ENCODE data around the gene KIF4A.
"Not testable (repeated sequence)": the region's sequence is repeated elsewhere in the genome, so short reads cannot be mapped to it uniquely, and the experiment has no call there.

The KIF4A gene

DNA sequence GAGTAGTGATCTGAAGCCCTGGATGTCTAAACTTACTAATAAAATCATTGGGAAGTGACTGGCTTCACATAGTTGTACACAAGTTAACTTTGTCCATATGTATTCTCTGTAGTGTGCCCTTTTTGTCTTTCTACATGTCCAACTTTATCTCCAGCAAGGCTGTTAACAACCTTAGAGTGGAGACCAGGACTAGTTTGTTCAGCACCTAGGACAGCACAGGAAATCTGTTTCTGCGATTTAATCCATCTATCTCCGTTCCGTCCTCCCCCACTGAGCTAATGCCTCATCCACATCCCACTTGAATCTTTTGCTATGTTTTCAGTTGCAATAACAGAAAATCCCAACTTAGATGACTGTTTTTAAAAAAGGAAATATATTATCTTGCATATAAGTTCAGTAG lies 25.1 kb upstream of the KIF4A start:
- no peaks in the 10 kb centered on the region for H3K9me3 ChIP-seq (ENCODE audit: control insufficient read depth, insufficient read depth, low read length)
- TF ChIP-seq, protein P1, sequence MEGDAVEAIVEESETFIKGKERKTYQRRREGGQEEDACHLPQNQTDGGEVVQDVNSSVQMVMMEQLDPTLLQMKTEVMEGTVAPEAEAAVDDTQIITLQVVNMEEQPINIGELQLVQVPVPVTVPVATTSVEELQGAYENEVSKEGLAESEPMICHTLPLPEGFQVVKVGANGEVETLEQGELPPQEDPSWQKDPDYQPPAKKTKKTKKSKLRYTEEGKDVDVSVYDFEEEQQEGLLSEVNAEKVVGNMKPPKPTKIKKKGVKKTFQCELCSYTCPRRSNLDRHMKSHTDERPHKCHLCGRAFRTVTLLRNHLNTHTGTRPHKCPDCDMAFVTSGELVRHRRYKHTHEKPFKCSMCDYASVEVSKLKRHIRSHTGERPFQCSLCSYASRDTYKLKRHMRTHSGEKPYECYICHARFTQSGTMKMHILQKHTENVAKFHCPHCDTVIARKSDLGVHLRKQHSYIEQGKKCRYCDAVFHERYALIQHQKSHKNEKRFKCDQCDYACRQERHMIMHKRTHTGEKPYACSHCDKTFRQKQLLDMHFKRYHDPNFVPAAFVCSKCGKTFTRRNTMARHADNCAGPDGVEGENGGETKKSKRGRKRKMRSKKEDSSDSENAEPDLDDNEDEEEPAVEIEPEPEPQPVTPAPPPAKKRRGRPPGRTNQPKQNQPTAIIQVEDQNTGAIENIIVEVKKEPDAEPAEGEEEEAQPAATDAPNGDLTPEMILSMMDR (IDR thresholded peaks at IDR 0.05; ENCODE audit: low read depth, low read length, poor library complexity, severe bottlenecking), result no peak
- no peaks in the 10 kb centered on the region for H3K79me2 ChIP-seq (ENCODE audit: control insufficient read depth, low read length)
- H3K27me3 ChIP-seq (ENCODE audit: control insufficient read depth, low read length), result no peaks in the 10 kb centered on the region
- H3F3A ChIP-seq (ENCODE audit: control insufficient read depth, insufficient read depth), result no peaks in the 10 kb centered on the region
- H3K9me2 ChIP-seq (replicated peaks; ENCODE audit: control insufficient read depth, low read length), result no peaks in the 10 kb centered on the region
- no peaks in the 10 kb centered on the region for H3K36me3 ChIP-seq (ENCODE audit: control insufficient read depth, low read length)
- no peak overlapping the region for H3K4me2 ChIP-seq (ENCODE audit: low read length)
- no peaks in the 10 kb centered on the region for H4K20me1 ChIP-seq (ENCODE audit: control insufficient read depth, insufficient read depth, low read depth, low read length)
- no peak overlapping the region for H3K27ac ChIP-seq (ENCODE audit: low read depth, low read length)
- H3K4me3 ChIP-seq (ENCODE audit: low read length), result no peak overlapping the region
- H3K4me1 ChIP-seq (ENCODE audit: control insufficient read depth, low read length), result no peaks in the 10 kb centered on the region

DNA sequence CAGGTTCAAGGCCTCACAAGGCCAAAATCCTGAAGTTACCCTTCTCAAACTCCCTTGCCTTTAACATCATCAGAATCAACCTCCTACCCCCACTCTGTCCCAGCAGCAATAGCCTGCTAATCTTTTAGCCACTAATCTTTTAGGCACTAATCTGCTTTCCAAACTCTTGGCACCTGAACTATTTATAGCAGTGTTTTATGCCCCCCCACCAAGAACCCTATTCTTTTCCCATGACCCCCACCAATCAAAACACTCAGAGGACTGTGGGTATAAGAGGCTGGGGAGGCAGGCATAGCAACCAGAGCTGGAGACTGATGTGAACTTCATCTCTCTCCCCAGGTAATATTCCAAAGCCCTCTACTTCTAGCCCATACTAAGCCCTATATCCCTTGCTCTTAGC lies 21.9 kb upstream of the KIF4A start, which contains the start of gene ARR3:
Gene ARR3 (plus strand): TSS at position 301 of the 400 bp plus-strand sequence. CDS start 1,052 bp downstream, outside the sequence.
- Histone ChIP-seq H3K27ac (ENCODE audit: low read depth, low read length) (no peak within 1 kb of the TSS), H3F3A (ENCODE audit: control insufficient read depth, insufficient read depth) (no peaks in the 10 kb centered on the region), H3K4me3 (ENCODE audit: low read length) (no peak within 1 kb of the TSS), H4K20me1 (ENCODE audit: control insufficient read depth, insufficient read depth, low read depth, low read length) (no peaks in the 10 kb centered on the region), H3K4me1 (ENCODE audit: control insufficient read depth, low read length) (no peaks in the 10 kb centered on the region), H3K79me2 (ENCODE audit: control insufficient read depth, low read length) (no peaks in the 10 kb centered on the region), H3K27me3 (ENCODE audit: control insufficient read depth, low read length) (no peaks in the 10 kb centered on the region; the same call in 1 of the 2 replicates), H3K9me3 (ENCODE audit: control insufficient read depth, insufficient read depth, low read length) (no peaks in the 10 kb centered on the region), H3K9me2 (replicated peaks; ENCODE audit: control insufficient read depth, low read length) (no peaks in the 10 kb centered on the region), H3K36me3 (ENCODE audit: control insufficient read depth, low read length) (no peaks in the 10 kb centered on the region), H3K4me2 (ENCODE audit: low read length) (no peak within 1 kb of the TSS)
- TF ChIP-seq, protein P1 (IDR thresholded peaks at IDR 0.05; ENCODE audit: low read depth, low read length, poor library complexity, severe bottlenecking), result no peak
- TF ChIP-seq EZH2phosphoT487 (IDR thresholded peaks at IDR 0.05; ENCODE audit: borderline replicate concordance, low read length), result no peak

GRCh38 chrX:70274029-70274428 lies 15.9 kb upstream of the KIF4A start:
- H3K4me3 ChIP-seq (ENCODE audit: low read length); H3K27me3 ChIP-seq (ENCODE audit: control insufficient read depth, low read length); H4K20me1 ChIP-seq (ENCODE audit: control insufficient read depth, insufficient read depth, low read depth, low read length): not testable (repeated sequence)

GRCh38 chrX:70279081-70279480 lies 10.8 kb upstream of the KIF4A start:
- no peaks in the 10 kb centered on the region for H4K20me1 ChIP-seq (ENCODE audit: control insufficient read depth, insufficient read depth, low read depth, low read length)
- H3K27me3 ChIP-seq (ENCODE audit: control insufficient read depth, low read length), result no peaks in the 10 kb centered on the region
- H3K9me3 ChIP-seq (ENCODE audit: control insufficient read depth, insufficient read depth, low read length), result no peaks in the 10 kb centered on the region
- no peak overlapping the region for H3K4me3 ChIP-seq (ENCODE audit: low read length)
- H3K27ac ChIP-seq (ENCODE audit: low read depth, low read length), result no peak overlapping the region
- no peaks in the 10 kb centered on the region for H3K9me2 ChIP-seq (replicated peaks; ENCODE audit: control insufficient read depth, low read length)
- H3K4me1 ChIP-seq (ENCODE audit: control insufficient read depth, low read length), result no peaks in the 10 kb centered on the region
- no peaks in the 10 kb centered on the region for H3K79me2 ChIP-seq (ENCODE audit: control insufficient read depth, low read length)
- no peak for TF ChIP-seq EZH2phosphoT487 (IDR thresholded peaks at IDR 0.05; ENCODE audit: borderline replicate concordance, low read length)
- TF ChIP-seq, protein P1 (IDR thresholded peaks at IDR 0.05; ENCODE audit: low read depth, low read length, poor library complexity, severe bottlenecking), result no peak
- H3F3A ChIP-seq (ENCODE audit: control insufficient read depth, insufficient read depth), result no peaks in the 10 kb centered on the region
- no peaks in the 10 kb centered on the region for H3K36me3 ChIP-seq (ENCODE audit: control insufficient read depth, low read length)
- H3K4me2 ChIP-seq (ENCODE audit: low read length), result no peak overlapping the region

More at GRCh38 chrX:70274029-70274428, 15.9 kb upstream of the KIF4A start:
- H3F3A ChIP-seq (ENCODE audit: control insufficient read depth, insufficient read depth); H3K4me2 ChIP-seq (ENCODE audit: low read length); H3K36me3 ChIP-seq (ENCODE audit: control insufficient read depth, low read length); H3K9me2 ChIP-seq (replicated peaks; ENCODE audit: control insufficient read depth, low read length); H3K9me3 ChIP-seq (ENCODE audit: control insufficient read depth, insufficient read depth, low read length); H3K4me1 ChIP-seq (ENCODE audit: control insufficient read depth, low read length); H3K79me2 ChIP-seq (ENCODE audit: control insufficient read depth, low read length); H3K27ac ChIP-seq (ENCODE audit: low read depth, low read length): not testable (repeated sequence)

All from DOHH2 (cell line).